HUES64 (cell line): ENCODE results near the gene CDKN1A.

Experiments used
- H3K27ac ChIP-seq: 2 replicates; pipeline ENCODE4 v1.7.0; 2013; ENCODE audit warnings: low read depth, low read length, inconsistent platforms
- H3K27me3 ChIP-seq: 2 replicates; pipeline ENCODE4 v1.6.1; 2013; ENCODE audit warnings: mild to moderate bottlenecking, low read length; ENCODE audit not compliant: insufficient read depth
- H3K36me3 ChIP-seq: 2 replicates; pipeline ENCODE4 v1.6.1; 2013; ENCODE audit warnings: mild to moderate bottlenecking, low read length; ENCODE audit not compliant: insufficient read depth
- H3K4me1 ChIP-seq: 2 replicates; pipeline ENCODE4 v1.6.1; 2013; ENCODE audit warnings: mild to moderate bottlenecking, low read length, moderate library complexity; ENCODE audit not compliant: insufficient read depth
- H3K4me3 ChIP-seq: 2 replicates; pipeline ENCODE4 v1.5.1; 2013; ENCODE audit warnings: mild to moderate bottlenecking, low read length, moderate library complexity
- H3K9ac ChIP-seq: 2 replicates; pipeline ENCODE4 v1.6.1; 2013; ENCODE audit warnings: mild to moderate bottlenecking, low read depth, low read length
- H3K9me3 ChIP-seq: 2 replicates; pipeline ENCODE4 v1.6.1; 2013; ENCODE audit warnings: low read depth, low read length; ENCODE audit not compliant: insufficient read depth
- WGBS: fragments of 150-250, 120-280 bp; methylation state at CpG from one replicate; pipeline ENCODE4 v1.1.7; 2013; ENCODE audit warnings: missing lambda C conversion rate; 5-methylcytosine and 5-hydroxymethylcytosine counted together

The CDKN1A gene

GRCh38 chr6:36682328-36683144, 4.0 kb downstream of the CDKN1A start:
- Histone ChIP-seq H3K4me1 (peaks cover 20% of the 10 kb centered on the region), H3K9ac (no peak overlapping the region; the same call in 1 of the 2 replicates), H3K9me3 (no peaks in the 10 kb centered on the region), H3K4me3 (no peak overlapping the region), H3K27ac (no peak overlapping the region), H3K36me3 (peaks cover 38% of the 10 kb centered on the region), H3K27me3 (peaks cover 30% of the 10 kb centered on the region)
- 84% methylated on average over 11 of the region's 11 CpGs for WGBS

DNA sequence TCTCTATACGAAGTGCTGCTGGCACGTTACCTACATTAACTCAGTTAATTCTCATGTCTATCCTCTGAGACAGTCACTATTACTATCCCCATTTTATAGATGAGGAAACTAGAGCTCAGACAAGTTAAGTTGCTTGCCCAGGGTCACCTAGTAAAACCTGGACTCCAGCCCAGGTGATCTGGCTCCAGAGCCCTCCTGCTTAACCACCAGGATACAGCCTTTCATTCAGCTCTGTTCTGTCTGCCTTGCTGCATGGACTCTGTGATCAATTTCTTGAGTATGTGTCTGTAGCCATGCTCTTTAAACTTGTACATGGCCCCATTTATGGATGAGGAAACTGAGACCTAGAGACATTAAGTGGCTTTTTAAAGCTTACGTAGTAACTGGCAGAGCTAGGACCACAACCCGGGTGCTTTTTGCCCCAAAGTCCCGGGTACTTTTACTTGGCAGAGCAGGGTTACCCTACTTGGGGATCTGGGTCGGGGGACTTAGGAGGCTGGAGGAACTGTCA, 4.7 kb downstream of the CDKN1A start:
- peaks cover 25% of the 10 kb centered on the region for H3K27me3 ChIP-seq
- WGBS, result 93% methylated on average over 6 of the region's 6 CpGs
- no peak overlapping the region for H3K9ac ChIP-seq
- H3K4me3 ChIP-seq, result no peak overlapping the region
- H3K27ac ChIP-seq, result no peak overlapping the region
- H3K4me1 ChIP-seq, result peaks cover 14% of the 10 kb centered on the region; the same call in 1 of the 2 replicates
- no peaks in the 10 kb centered on the region for H3K9me3 ChIP-seq
- peaks cover 38% of the 10 kb centered on the region for H3K36me3 ChIP-seq

DNA sequence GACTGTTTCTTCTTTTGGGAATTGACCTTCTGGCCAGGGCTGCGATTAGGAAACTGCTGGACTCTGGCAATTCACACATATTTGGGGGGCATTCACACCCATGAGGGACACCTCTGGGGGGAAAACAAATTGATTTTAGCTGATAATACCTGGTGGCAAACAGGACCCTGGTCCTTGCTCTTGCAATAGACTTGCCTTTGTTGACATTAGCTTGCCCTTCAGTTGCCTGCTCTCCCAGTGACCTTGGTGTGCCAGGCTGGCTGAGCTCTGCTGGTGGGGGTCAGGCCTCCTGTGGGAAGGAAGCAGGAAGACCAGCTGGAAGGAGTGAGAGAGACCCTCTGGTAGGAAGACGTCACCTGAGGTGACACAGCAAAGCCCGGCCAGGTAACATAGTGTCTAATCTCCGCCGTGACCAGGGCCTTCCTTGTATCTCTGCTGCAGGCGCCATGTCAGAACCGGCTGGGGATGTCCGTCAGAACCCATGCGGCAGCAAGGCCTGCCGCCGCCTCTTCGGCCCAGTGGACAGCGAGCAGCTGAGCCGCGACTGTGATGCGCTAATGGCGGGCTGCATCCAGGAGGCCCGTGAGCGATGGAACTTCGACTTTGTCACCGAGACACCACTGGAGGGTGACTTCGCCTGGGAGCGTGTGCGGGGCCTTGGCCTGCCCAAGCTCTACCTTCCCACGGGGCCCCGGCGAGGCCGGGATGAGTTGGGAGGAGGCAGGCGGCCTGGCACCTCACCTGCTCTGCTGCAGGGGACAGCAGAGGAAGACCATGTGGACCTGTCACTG, 5.3 kb downstream of the CDKN1A start:
- 96% methylated on average over 29 of the region's 29 CpGs for WGBS

DNA sequence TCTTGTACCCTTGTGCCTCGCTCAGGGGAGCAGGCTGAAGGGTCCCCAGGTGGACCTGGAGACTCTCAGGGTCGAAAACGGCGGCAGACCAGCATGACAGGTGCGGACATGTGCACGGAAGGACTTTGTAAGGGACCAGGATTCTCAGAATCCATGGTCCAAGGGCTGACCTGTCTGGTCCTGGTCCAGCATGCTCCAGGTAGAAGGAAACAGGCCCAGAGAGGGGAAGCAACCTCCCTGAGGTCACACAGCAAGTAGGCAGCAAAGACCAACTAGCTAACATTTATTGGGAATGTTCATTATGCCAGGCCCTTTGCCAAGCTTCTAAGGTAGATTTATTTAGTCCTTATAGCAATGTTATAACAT, 5.9 kb downstream of the CDKN1A start:
- Histone ChIP-seq H3K9me3 (no peaks in the 10 kb centered on the region), H3K36me3 (peaks cover 38% of the 10 kb centered on the region), H3K27ac (no peak overlapping the region), H3K4me1 (peaks cover 12% of the 10 kb centered on the region; the same call in 1 of the 2 replicates), H3K4me3 (no peak overlapping the region), H3K27me3 (peaks cover 16% of the 10 kb centered on the region), H3K9ac (no peak overlapping the region)
- 94% methylated on average over 6 of the region's 6 CpGs for WGBS

More for the DNA sequence above, 5.3 kb downstream of the CDKN1A start:
- Histone ChIP-seq H3K4me1 (peaks cover 12% of the 10 kb centered on the region; the same call in 1 of the 2 replicates), H3K27ac (no peak overlapping the region), H3K9ac (no peak overlapping the region), H3K36me3 (peaks cover 38% of the 10 kb centered on the region), H3K27me3 (peaks cover 22% of the 10 kb centered on the region), H3K4me3 (no peak overlapping the region), H3K9me3 (no peaks in the 10 kb centered on the region)

DNA sequence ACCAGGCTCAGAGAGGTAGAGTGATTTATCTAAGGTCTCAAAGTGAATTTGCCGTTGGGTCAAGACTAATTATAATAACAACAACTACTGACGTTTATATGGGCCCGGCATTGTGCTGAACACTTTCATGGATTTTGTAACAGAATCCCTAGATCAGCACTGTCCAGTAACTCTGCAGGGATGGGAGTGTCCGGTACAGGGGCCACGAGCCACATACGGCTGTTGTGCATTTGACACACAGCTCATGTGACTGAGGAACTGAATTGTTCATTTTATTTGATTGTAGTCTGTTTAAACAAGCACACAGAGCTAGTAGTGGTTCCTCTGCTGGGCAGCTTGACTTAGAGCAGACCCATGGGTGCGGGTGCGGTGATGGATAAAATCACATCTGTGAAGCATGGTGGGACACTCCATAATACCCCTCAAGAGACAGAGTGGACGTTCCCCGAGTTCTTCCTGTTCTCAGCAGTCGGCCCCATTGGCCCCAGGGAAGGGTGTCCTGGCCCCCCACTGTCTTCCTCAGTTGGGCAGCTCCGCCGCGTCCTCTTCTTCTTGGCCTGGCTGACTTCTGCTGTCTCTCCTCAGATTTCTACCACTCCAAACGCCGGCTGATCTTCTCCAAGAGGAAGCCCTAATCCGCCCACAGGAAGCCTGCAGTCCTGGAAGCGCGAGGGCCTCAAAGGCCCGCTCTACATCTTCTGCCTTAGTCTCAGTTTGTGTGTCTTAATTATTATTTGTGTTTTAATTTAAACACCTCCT, 6.8 kb downstream of the CDKN1A start:
- no peak overlapping the region for H3K9ac ChIP-seq
- H3K4me1 ChIP-seq, result peaks cover 12% of the 10 kb centered on the region; the same call in 1 of the 2 replicates
- no peak overlapping the region for H3K27ac ChIP-seq

GRCh38 chr6:36685926-36686667, 7.6 kb downstream of the CDKN1A start:
- Histone ChIP-seq H3K36me3 (peaks cover 38% of the 10 kb centered on the region), H3K4me3 (no peak overlapping the region), H3K9ac (no peak overlapping the region), H3K4me1 (peaks cover 8% of the 10 kb centered on the region; the same call in 1 of the 2 replicates), H3K9me3 (no peaks in the 10 kb centered on the region), H3K27me3 (no peaks in the 10 kb centered on the region), H3K27ac (no peak overlapping the region)
- 94% methylated on average over 9 of the region's 11 CpGs for WGBS

More for the DNA sequence above, 6.8 kb downstream of the CDKN1A start:
- H3K27me3 ChIP-seq, result peaks cover 7% of the 10 kb centered on the region
- peaks cover 38% of the 10 kb centered on the region for H3K36me3 ChIP-seq
- H3K4me3 ChIP-seq, result no peak overlapping the region
- no peaks in the 10 kb centered on the region for H3K9me3 ChIP-seq
- WGBS, result 95% methylated on average over 20 of the region's 20 CpGs

DNA sequence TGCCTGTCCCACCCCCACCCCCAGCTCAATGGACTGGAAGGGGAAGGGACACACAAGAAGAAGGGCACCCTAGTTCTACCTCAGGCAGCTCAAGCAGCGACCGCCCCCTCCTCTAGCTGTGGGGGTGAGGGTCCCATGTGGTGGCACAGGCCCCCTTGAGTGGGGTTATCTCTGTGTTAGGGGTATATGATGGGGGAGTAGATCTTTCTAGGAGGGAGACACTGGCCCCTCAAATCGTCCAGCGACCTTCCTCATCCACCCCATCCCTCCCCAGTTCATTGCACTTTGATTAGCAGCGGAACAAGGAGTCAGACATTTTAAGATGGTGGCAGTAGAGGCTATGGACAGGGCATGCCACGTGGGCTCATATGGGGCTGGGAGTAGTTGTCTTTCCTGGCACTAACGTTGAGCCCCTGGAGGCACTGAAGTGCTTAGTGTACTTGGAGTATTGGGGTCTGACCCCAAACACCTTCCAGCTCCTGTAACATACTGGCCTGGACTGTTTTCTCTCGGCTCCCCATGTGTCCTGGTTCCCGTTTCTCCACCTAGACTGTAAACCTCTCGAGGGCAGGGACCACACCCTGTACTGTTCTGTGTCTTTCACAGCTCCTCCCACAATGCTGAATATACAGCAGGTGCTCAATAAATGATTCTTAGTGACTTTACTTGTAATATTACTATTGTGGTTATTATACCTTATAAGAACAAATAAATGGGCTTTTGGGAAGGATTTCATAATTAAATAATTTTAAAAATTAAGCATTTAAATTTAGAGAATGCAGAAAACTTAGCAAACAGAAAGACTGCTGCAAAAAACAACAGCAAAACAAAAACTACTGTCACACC, 8.4 kb downstream of the CDKN1A start:
- WGBS, result 92% methylated on average over 8 of the region's 10 CpGs
- H3K36me3 ChIP-seq, result peaks cover 38% of the 10 kb centered on the region

GRCh38 chr6:36688063-36688738, 9.7 kb downstream of the CDKN1A start:
- no peak overlapping the region for H3K27ac ChIP-seq

More for the DNA sequence above, 8.4 kb downstream of the CDKN1A start:
- H3K27me3 ChIP-seq, result no peaks in the 10 kb centered on the region
- peaks cover 8% of the 10 kb centered on the region; the same call in 1 of the 2 replicates for H3K4me1 ChIP-seq
- H3K4me3 ChIP-seq, result no peak overlapping the region
- no peak overlapping the region for H3K9ac ChIP-seq
- H3K27ac ChIP-seq, result no peak overlapping the region
- no peaks in the 10 kb centered on the region for H3K9me3 ChIP-seq

DNA sequence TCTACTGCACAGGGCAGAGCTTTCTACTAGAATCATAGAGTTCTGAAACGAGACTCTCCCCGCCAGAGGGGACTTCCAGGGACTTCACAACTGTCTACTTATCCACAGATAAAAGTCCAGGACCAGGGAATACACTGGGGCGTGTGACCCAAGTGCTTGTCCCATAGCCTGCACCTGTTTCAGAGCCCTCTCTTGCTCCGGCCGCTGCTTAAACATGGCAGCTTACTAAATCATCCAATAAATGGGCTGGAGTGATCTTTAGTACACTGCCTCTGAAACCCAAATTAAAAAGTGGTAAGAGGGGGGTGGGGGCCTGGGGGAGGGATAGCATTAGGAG, 10.2 kb downstream of the CDKN1A start:
- no peak overlapping the region for H3K4me3 ChIP-seq
- H3K9ac ChIP-seq, result no peak overlapping the region
- no peaks in the 10 kb centered on the region for H3K27me3 ChIP-seq
- H3K9me3 ChIP-seq, result no peaks in the 10 kb centered on the region
- no peaks in the 10 kb centered on the region for H3K4me1 ChIP-seq
- WGBS, result 95% methylated on average over 5 of the region's 5 CpGs
- H3K27ac ChIP-seq, result no peak overlapping the region
- H3K36me3 ChIP-seq, result peaks cover 34% of the 10 kb centered on the region

More at GRCh38 chr6:36688063-36688738, 9.7 kb downstream of the CDKN1A start:
- Histone ChIP-seq H3K36me3 (peaks cover 38% of the 10 kb centered on the region), H3K9ac (no peak overlapping the region), H3K4me3 (no peak overlapping the region), H3K9me3 (no peaks in the 10 kb centered on the region), H3K4me1 (no peaks in the 10 kb centered on the region), H3K27me3 (no peaks in the 10 kb centered on the region)
- 93% methylated on average over 5 of the region's 6 CpGs for whole genome bisulfite sequencing
